Panc1 (cell line): ENCODE data around the gene RAB12.

Source experiments
- CTCF ChIP-seq: fragments of 450-650 bp; IDR thresholded peaks from 2 replicates; pipeline ENCODE4 v1.5.1; 2017; ENCODE audit warnings: mild to moderate bottlenecking
- POLR2AphosphoS5 ChIP-seq: IDR thresholded peaks from 2 replicates; pipeline ENCODE4 v1.6.1; 2012; ENCODE audit warnings: mild to moderate bottlenecking, low read depth, low read length, moderate library complexity
- TF ChIP-seq, protein P1 (sequence below), 2 experiments: IDR thresholded peaks; 2 replicates each; pipeline ENCODE4 v1.6.1; 2011 to 2012; ENCODE audit warnings: low read depth in 2 of 2, control low read depth in 1 of 2, low read length in 1 of 2, mild to moderate bottlenecking in 1 of 2, moderate library complexity in 1 of 2; ENCODE audit not compliant: insufficient read depth in 1 of 2

DNA sequence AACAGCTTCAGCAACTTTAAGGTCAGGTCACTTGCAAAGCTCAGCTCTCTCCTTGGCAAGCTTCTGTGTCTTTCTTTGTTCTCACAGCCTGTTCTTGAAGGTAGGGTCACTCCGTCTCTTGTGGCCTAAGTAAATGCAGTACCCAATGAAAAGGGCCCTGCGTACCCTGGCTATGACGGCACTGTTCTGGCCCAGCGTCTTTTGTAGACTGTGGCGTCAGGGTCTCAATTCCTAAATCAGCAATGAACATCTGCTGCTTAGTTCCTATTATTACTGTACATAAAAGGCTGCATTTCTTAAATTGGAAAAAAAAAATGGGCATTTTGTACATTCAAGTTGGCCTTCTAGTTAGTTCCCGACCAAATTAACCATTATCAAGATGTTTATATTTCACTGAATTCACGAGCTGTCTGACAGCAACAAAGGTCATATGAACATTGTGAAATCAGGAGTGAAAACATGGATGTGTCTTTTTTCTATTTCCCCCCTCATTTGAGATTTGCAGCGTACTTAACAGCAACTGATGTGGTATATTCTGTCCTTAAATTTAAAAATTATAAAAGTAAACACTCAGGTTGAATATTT lies 79.1 kb downstream of the RAB12 start:
- TF ChIP-seq CTCF (no peak), POLR2AphosphoS5 (no peak)
- TF ChIP-seq, protein P1, sequence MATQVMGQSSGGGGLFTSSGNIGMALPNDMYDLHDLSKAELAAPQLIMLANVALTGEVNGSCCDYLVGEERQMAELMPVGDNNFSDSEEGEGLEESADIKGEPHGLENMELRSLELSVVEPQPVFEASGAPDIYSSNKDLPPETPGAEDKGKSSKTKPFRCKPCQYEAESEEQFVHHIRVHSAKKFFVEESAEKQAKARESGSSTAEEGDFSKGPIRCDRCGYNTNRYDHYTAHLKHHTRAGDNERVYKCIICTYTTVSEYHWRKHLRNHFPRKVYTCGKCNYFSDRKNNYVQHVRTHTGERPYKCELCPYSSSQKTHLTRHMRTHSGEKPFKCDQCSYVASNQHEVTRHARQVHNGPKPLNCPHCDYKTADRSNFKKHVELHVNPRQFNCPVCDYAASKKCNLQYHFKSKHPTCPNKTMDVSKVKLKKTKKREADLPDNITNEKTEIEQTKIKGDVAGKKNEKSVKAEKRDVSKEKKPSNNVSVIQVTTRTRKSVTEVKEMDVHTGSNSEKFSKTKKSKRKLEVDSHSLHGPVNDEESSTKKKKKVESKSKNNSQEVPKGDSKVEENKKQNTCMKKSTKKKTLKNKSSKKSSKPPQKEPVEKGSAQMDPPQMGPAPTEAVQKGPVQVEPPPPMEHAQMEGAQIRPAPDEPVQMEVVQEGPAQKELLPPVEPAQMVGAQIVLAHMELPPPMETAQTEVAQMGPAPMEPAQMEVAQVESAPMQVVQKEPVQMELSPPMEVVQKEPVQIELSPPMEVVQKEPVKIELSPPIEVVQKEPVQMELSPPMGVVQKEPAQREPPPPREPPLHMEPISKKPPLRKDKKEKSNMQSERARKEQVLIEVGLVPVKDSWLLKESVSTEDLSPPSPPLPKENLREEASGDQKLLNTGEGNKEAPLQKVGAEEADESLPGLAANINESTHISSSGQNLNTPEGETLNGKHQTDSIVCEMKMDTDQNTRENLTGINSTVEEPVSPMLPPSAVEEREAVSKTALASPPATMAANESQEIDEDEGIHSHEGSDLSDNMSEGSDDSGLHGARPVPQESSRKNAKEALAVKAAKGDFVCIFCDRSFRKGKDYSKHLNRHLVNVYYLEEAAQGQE (IDR thresholded peaks at IDR 0.05; ENCODE audit: insufficient read depth in 1 of 2, low read depth in 2 of 2, low read length in 1 of 2), result no peak
